HEK293T (cell line): Measurements from ENCODE around the gene MAML1.

Experiments
- ARNT ChIP-seq: fragments of 450-650 bp; IDR thresholded peaks from 2 replicates; pipeline ENCODE4 v1.6.1; 2017; ENCODE audit warnings: mild to moderate bottlenecking
- BHLHE40 ChIP-seq: fragments of 450-650 bp; IDR thresholded peaks from 2 replicates; pipeline ENCODE4 v1.6.1; 2016; ENCODE audit warnings: mild to moderate bottlenecking, moderate library complexity, borderline replicate concordance
- CTBP1 ChIP-seq: fragments of 450-650 bp; IDR thresholded peaks from 2 replicates; pipeline ENCODE4 v1.6.1; 2016; ENCODE audit warnings: borderline replicate concordance
- FOXK2 ChIP-seq: fragments of 450-650 bp; IDR thresholded peaks from 2 replicates; pipeline ENCODE4 v1.6.1; 2016; ENCODE audit warnings: mild to moderate bottlenecking
- HDGF ChIP-seq: fragments of 450-650 bp; IDR thresholded peaks from 2 replicates; pipeline ENCODE4 v1.6.1; 2017; ENCODE audit warnings: antibody characterized with exemption, borderline replicate concordance
- L3MBTL2 ChIP-seq: fragments of 450-650 bp; conservative IDR thresholded peaks from 2 replicates; pipeline ENCODE4 v1.6.1; 2016; ENCODE audit warnings: mild to moderate bottlenecking
- NFRKB ChIP-seq: fragments of 450-650 bp; IDR thresholded peaks from 2 replicates; pipeline ENCODE4 v1.6.1; 2016; ENCODE audit warnings: mild to moderate bottlenecking, moderate library complexity
- SP1 ChIP-seq: fragments of 450-650 bp; IDR thresholded peaks from 2 replicates; pipeline ENCODE4 v1.6.1; 2017
- SUZ12 ChIP-seq: fragments of 450-650 bp; IDR thresholded peaks from 2 replicates; pipeline ENCODE4 v1.6.1; 2016; ENCODE audit warnings: mild to moderate bottlenecking
- ZNF384 ChIP-seq: fragments of 450-650 bp; IDR thresholded peaks from 2 replicates; pipeline ENCODE4 v1.6.1; 2016
- TF ChIP-seq, protein P1 (sequence below): fragments of 450-650 bp; IDR thresholded peaks from 2 replicates; pipeline ENCODE4 v1.6.1; 2016

DNA sequence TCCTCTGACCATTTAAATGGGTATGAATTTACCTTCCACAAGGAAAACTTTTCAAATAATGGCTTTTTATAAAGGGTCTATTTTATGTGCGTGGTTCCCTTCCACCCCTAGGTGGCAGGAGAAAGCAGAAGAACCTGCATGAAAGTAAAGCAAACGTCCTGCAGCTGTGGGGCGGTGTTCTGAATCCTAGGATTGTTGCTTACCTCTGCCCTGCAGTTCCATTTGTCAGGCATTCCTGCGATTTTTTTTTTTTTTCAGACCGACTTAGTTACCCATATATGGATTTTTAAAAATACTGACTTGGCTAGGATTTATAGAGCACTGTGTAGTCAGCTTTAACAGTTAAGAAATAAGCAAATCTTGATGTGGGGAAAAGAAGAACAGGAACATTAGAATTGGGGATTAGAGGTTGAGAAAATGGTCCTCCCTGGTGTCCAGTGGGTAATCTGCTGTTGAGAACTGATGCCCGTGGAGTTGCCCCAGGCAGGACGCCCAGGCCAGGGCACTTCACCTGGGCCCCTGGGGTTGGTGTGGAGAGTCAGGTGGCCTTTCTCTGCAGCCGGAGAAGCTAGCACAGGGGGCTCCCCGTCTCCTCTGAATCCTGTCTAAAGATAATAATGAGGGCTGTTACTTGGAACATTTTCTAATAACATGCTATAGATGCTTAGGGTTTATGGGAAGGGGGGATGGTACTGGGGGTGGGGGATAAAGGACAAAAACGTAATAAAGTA lies 30.8 kb downstream of the MAML1 start:
- no peak for TF ChIP-seq CTBP1
- TF ChIP-seq NFRKB = no peak
- no peak for TF ChIP-seq HDGF
- no peak for TF ChIP-seq SP1
- TF ChIP-seq BHLHE40 = no peak
- peak; percentile 52; the same call in 1 of the 2 replicates for TF ChIP-seq ZNF384
- no peak for TF ChIP-seq SUZ12
- TF ChIP-seq, protein P1, sequence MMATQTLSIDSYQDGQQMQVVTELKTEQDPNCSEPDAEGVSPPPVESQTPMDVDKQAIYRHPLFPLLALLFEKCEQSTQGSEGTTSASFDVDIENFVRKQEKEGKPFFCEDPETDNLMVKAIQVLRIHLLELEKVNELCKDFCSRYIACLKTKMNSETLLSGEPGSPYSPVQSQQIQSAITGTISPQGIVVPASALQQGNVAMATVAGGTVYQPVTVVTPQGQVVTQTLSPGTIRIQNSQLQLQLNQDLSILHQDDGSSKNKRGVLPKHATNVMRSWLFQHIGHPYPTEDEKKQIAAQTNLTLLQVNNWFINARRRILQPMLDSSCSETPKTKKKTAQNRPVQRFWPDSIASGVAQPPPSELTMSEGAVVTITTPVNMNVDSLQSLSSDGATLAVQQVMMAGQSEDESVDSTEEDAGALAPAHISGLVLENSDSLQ = no peak
- no peak for TF ChIP-seq FOXK2
- TF ChIP-seq ARNT = no peak
- no peak for TF ChIP-seq L3MBTL2
